Heart right ventricle (tissue), 16 donors: ENCODE results near the gene ALG1L2. TPM values are rescaled to one million over a fixed set of nuclear protein-coding genes. Genes with fewer than 3 reads are reported as not detected.
"Not testable (repeated sequence)": the region's sequence is repeated elsewhere in the genome, so short reads cannot be mapped to it uniquely, and the experiment has no call there.

Experiments used
- ATAC-seq, 8 donors: fragments of 200-7000 bp; cut with Tn5 transposase; one replicate each; pipeline ENCODE4 v1.9.1; 2020; ENCODE audit warnings: mild to moderate bottlenecking in 8 of 8, moderate library complexity in 8 of 8, moderate number of reproducible peaks in 1 of 8
- DNase-seq, 2 donors: peaks; one replicate each; pipeline ENCODE4 v3.0.0-alpha.2; 2020
- H3K27ac ChIP-seq, 10 donors: fragments of 200-600 bp; sonication (generic) in 2 of 10; one replicate each; pipeline versions ENCODE4 v1.5.0 to v1.8.0; 2020 to 2022; ENCODE audit warnings: mild to moderate bottlenecking in 3 of 10
- H3K27me3 ChIP-seq, 7 donors: fragments of 200-600 bp; one replicate each; pipeline ENCODE4 v1.8.0; 2021 to 2022; ENCODE audit warnings: mild to moderate bottlenecking in 2 of 7
- H3K36me3 ChIP-seq, 9 donors: fragments of 200-600 bp; sonication (generic) in 1 of 9; one replicate each; pipeline versions ENCODE4 v1.5.0 to v1.8.0; 2020 to 2022; ENCODE audit warnings: mild to moderate bottlenecking in 2 of 9
- H3K4me1 ChIP-seq, 9 donors: fragments of 200-600 bp; sonication (generic) in 1 of 9; one replicate each; pipeline versions ENCODE4 v1.5.0 to v1.8.0; 2020 to 2022; ENCODE audit warnings: mild to moderate bottlenecking in 4 of 9
- H3K4me3 ChIP-seq, 10 donors: fragments of 200-600 bp; sonication (generic) in 2 of 10; one replicate each; pipeline versions ENCODE4 v1.5.0 to v1.8.0; 2020 to 2022; ENCODE audit warnings: mild to moderate bottlenecking in 7 of 10, moderate library complexity in 2 of 10
- H3K9me3 ChIP-seq, 11 donors: fragments of 200-600 bp in 10 of 11; sonication (generic) in 2 of 11; one replicate each; pipeline versions ENCODE4 v1.5.0 to v1.8.0; 2013 to 2022; ENCODE audit warnings: mild to moderate bottlenecking in 2 of 11, control low read depth in 1 of 11, moderate library complexity in 1 of 11
- CTCF ChIP-seq, 9 donors: fragments of 200-600 bp; sonication (generic) in 2 of 9; IDR thresholded peaks; one replicate each; pipeline versions ENCODE4 v1.5.0 to v1.8.0; 2021 to 2022; ENCODE audit warnings: antibody characterized with exemption in 9 of 9, mild to moderate bottlenecking in 5 of 9, moderate library complexity in 1 of 9
- WGBS, 2 donors: extraction: QIAGEN DNeasy Blood & Tissue Kit; methylation state at CpG; one replicate each; pipeline ENCODE4 v1.1.7; 2013; ENCODE audit warnings: inconsistent platforms in 1 of 2; 5-methylcytosine and 5-hydroxymethylcytosine counted together
- intact Hi-C, 10 donors: fragments of 100-400 bp; cut with DNase I; formaldehyde crosslinking; loops; one replicate each; pipeline versions ENCODE4 v1.11.1 to v1.14.2; 2022
- polyA plus RNA-seq, 2 donors: library from polyadenylated mRNA; stranded (reverse); fragments of 200-250 nt; gene quantifications; one replicate each; pipeline ENCODE4 v1.2.3, GENCODE V29; 2013
- total RNA-seq, 10 donors: library from RNA; stranded (reverse); fragmentation: NEBNext Ultra II Directional in 3 of 10; extraction: Animal tissue kit (Norgen Biotek cat#: 25700) in 3 of 10; gene quantifications; one replicate each; pipeline versions ENCODE4 v1.2.1 to v1.2.4, GENCODE V29; 2021 to 2023
- donor health status: Arrhythmogenic right ventricular cardiomyopathy.
- donor health status: ischemic (EF 13 %, LVEDD 7.1; RV severe dilation, severe dysfunction).
- donor health status: healthy with polysubstance abuse.
- donor health status: DM: no; HTN: yes; CAD: no.
- donor health status: DM: no; HTN: no; CAD: no.
- donor health status: ischemic (EF 25% LVEDD 6.9; RV normal size, moderate dysfunction).
- donor health status: ischemic (EF 25% LVEDD 5.7; RV mildly dilated, moderate dysfunction).
- donor health status: healthy.
- donor health status: DM: yes; HTN: yes; CAD: no.
- donor health status: Ischemic cardiomyopathy.
- donor health status: ischemic (EF 35%, LVEDD 5.7; RV mildly dilated, moderate dysfunction).
- donor health status: nonischemic (EF 11% LVEDD 7.7; RV severe dilation, severe dysfunction).
- donor health status: DM: yes; HTN: yes; CAD: no.
- donor health status: PGD.
- donor health status: ischemic (EF 29% LVEDD 5.4; RV normal size, mild dysfunction).
- donor health status: nonischemic (EF 23%, LVEDD 6.1; RV moderate dilation, normal function).

The ALG1L2 gene
- total and polyA plus RNA-seq, 12 donors: not detected

- no peak for TF ChIP-seq CTCF (IDR thresholded peaks at IDR 0.05)
- WGBS, 2 donors: 83 to 85% methylated on average over 4 of the region's 4 CpGs
- DNase-seq (no peak), ATAC-seq (no peak)
- H3K27me3 ChIP-seq: no peaks in the 10 kb centered on the region
- H3K36me3 ChIP-seq: no peaks in the 10 kb centered on the region
- no peak overlapping the region for H3K4me3 ChIP-seq
- H3K9me3 ChIP-seq: no peaks in the 10 kb centered on the region
- intact Hi-C loops: no loop called here
- no peaks in the 10 kb centered on the region for H3K4me1 ChIP-seq
- no peak overlapping the region for H3K27ac ChIP-seq
These were observed 8.0 kb upstream of the ALG1L2 start for GRCh38 chr3:130073582-130073981.

GRCh38 chr3:130077636-130078035 is 4.0 kb upstream of the ALG1L2 start:
- H3K27ac ChIP-seq: no peak overlapping the region
- whole genome bisulfite sequencing, 2 donors: 93 to 95% methylated on average over 7 of the region's 7 CpGs
- peaks cover 0 to 10% (median 0%) of the 10 kb centered on the region in 9 donors for H3K4me1 ChIP-seq
- peaks cover 0 to 4% (median 0%) of the 10 kb centered on the region in 7 donors for H3K27me3 ChIP-seq
- ATAC-seq (no peak), DNase-seq (no peak)
- H3K36me3 ChIP-seq: no peaks in the 10 kb centered on the region
- intact Hi-C loops: no loop called here
- H3K9me3 ChIP-seq: no peaks in the 10 kb centered on the region
- TF ChIP-seq CTCF (IDR thresholded peaks at IDR 0.05): no peak
- H3K4me3 ChIP-seq: no peak overlapping the region

- H3K36me3 ChIP-seq, DNase-seq, H3K4me1 ChIP-seq, intact Hi-C loops, H3K9me3 ChIP-seq, H3K4me3 ChIP-seq, H3K27ac ChIP-seq, ATAC-seq, H3K27me3 ChIP-seq: not testable (repeated sequence)
- WGBS, 2 donors: 81 to 84% methylated on average over 7 of the region's 7 CpGs
These were observed 1.9 kb downstream of the ALG1L2 start for GRCh38 chr3:130083363-130084090.

- TF ChIP-seq CTCF (IDR thresholded peaks at IDR 0.05): no peak
- DNase-seq: no peak
- H3K36me3 ChIP-seq: no peaks in the 10 kb centered on the region
- H3K4me1 ChIP-seq: peaks cover 0 to 10% (median 0%) of the 10 kb centered on the region in 9 donors
- intact Hi-C loops: no loop called here
- no peak for ATAC-seq
- no peaks in the 10 kb centered on the region for H3K9me3 ChIP-seq
- H3K4me3 ChIP-seq: no peak overlapping the region
- 47 to 48% methylated on average over 5 of the region's 5 CpGs for WGBS, 2 donors
- H3K27me3 ChIP-seq: peaks cover 0 to 4% (median 0%) of the 10 kb centered on the region in 7 donors
- no peak overlapping the region for H3K27ac ChIP-seq
These were observed 2.9 kb downstream of the ALG1L2 start for GRCh38 chr3:130084436-130084980.

- ATAC-seq: no peak
- DNase-seq: no peak
- Histone ChIP-seq H3K4me1 (peaks cover 0 to 9% (median 0%) of the 10 kb centered on the region in 9 donors), H3K4me3 (no peak overlapping the region), H3K27ac (no peak overlapping the region), H3K36me3 (no peaks in the 10 kb centered on the region), H3K9me3 (no peaks in the 10 kb centered on the region), H3K27me3 (peaks cover 0 to 4% (median 0%) of the 10 kb centered on the region in 7 donors)
- intact Hi-C loops: loop anchor here in 2 of 10 donors (5.0 kb wide), 2 partner anchors 44 to 144 kb away; no protein-coding TSS in a partner anchor
- no peak for TF ChIP-seq CTCF (IDR thresholded peaks at IDR 0.05)
- 50 to 54% methylated on average over 6 of the region's 6 CpGs for WGBS, 2 donors
These were observed 4.2 kb downstream of the ALG1L2 start for GRCh38 chr3:130085881-130086280.

GRCh38 chr3:130086628-130087027 is 5.0 kb downstream of the ALG1L2 start:
- H3K4me3 ChIP-seq, H3K4me1 ChIP-seq, ATAC-seq, H3K36me3 ChIP-seq, H3K27me3 ChIP-seq, DNase-seq, H3K9me3 ChIP-seq, H3K27ac ChIP-seq: not testable (repeated sequence)
- intact Hi-C loops: loop anchor here in 2 of 10 donors (5.0 kb wide), 2 partner anchors 44 to 144 kb away; no protein-coding TSS in a partner anchor
- WGBS, 2 donors: 74 to 87% methylated on average over 2 of the region's 2 CpGs
